Transverse colon (tissue), 4 donors: ENCODE data around the gene DIPK1B. TPM values are rescaled to one million over a fixed set of nuclear protein-coding genes. Genes with fewer than 3 reads are reported as not detected.
A peak's percentile ranks its signal among the peaks of the same experiment; 100 is the strongest.

Experiments
- DNase-seq: peaks from one replicate; pipeline ENCODE4 v3.0.0-alpha.2; 2019
- H3K27ac ChIP-seq, 4 donors: fragments of 200-600 bp; sonication (generic); 2 replicates each; pipeline ENCODE4 v1.5.1; 2016 to 2018; ENCODE audit warnings: inconsistent platforms in 4 of 4
- H3K27me3 ChIP-seq: fragments of 200-600 bp; sonication (generic); 2 replicates; pipeline ENCODE4 v1.5.1; 2017; ENCODE audit warnings: inconsistent platforms
- H3K36me3 ChIP-seq, 4 donors: fragments of 200-600 bp; sonication (generic); 2 replicates each; pipeline ENCODE4 v1.5.1; 2017 to 2019; ENCODE audit warnings: inconsistent platforms in 4 of 4
- H3K4me1 ChIP-seq, 4 donors: fragments of 200-600 bp; sonication (generic); 2 replicates each; pipeline ENCODE4 v1.5.1; 2017 to 2020; ENCODE audit warnings: inconsistent platforms in 4 of 4
- H3K4me3 ChIP-seq, 4 donors: fragments of 200-600 bp; sonication (generic); 1 replicate in 1 of 4; 2 replicates in 3 of 4; pipeline versions ENCODE4 v1.5.1 to v1.6.1; 2017 to 2019; ENCODE audit warnings: inconsistent platforms in 4 of 4
- H3K9me3 ChIP-seq, 2 donors: fragments of 200-600 bp; sonication (generic); 2 replicates each; pipeline ENCODE4 v1.5.1; 2017 to 2019; ENCODE audit warnings: inconsistent platforms in 2 of 2
- EP300 ChIP-seq: sonication (generic); formaldehyde crosslinking; IDR thresholded peaks from one replicate; pipeline ENCODE4 v1.6.1; 2017; ENCODE audit warnings: antibody characterized with exemption, low read depth
- POLR2A ChIP-seq: fragments of 450-650 bp; IDR thresholded peaks from one replicate; pipeline ENCODE4 v1.6.1; 2016; ENCODE audit warnings: antibody characterized with exemption, mild to moderate bottlenecking, moderate library complexity
- POLR2AphosphoS5 ChIP-seq, 3 donors: sonication (generic); formaldehyde crosslinking; IDR thresholded peaks; one replicate each; pipeline ENCODE4 v1.6.1; 2016; ENCODE audit warnings: antibody characterized with exemption in 3 of 3
- WGBS, 2 donors: methylation state at CpG; one replicate each; pipeline ENCODE4 v1.1.5; 2018; ENCODE audit warnings: low coverage in 1 of 2; 5-methylcytosine and 5-hydroxymethylcytosine counted together
- in situ Hi-C, 4 donors: fragments of 200-750 bp; cut with MboI; loops; one replicate each; pipeline versions ENCODE4 v1.15.0 to v1.15.1; 2017; ENCODE audit warnings: low sequenced_read_pairs in 3 of 4, low pct_ligation_motif_present in 1 of 4, low pct_unique_long_range_greater_than_20kb in 1 of 4
- intact Hi-C: fragments of 100-400 bp; cut with DNase I; formaldehyde crosslinking; loops from one replicate; pipeline ENCODE4 v1.15.1; 2023; ENCODE audit warnings: low total_unique reads
- small RNA-seq, 4 donors: library from RNA; depleted of rRNA; stranded (forward); fragments of <200 nt; gene quantifications; one replicate each; pipeline ENCODE3, GENCODE V24; 2016
- total RNA-seq, 4 donors: library from RNA; depleted of rRNA; stranded (reverse); fragments of >200 nt; gene quantifications; one replicate each; pipeline ENCODE4 v1.1.0, GENCODE V29; 2016
- TF ChIP-seq, protein P1 (sequence below), 5 experiments: fragments of 200-600 bp in 3 of 5; fragments of 450-650 bp in 2 of 5; sonication (generic) in 3 of 5; IDR thresholded peaks; 1 replicate in 2 of 5; 2 replicates in 3 of 5; pipeline ENCODE4 v1.5.1; 2016 to 2017; ENCODE audit warnings: antibody characterized with exemption in 5 of 5, inconsistent platforms in 3 of 5, mild to moderate bottlenecking in 2 of 5, moderate library complexity in 1 of 5

Gene DIPK1B
- total RNA-seq, 4 donors from 2014 or later: 3.5 to 12.3 (median 3.9) TPM

- no peak overlapping the region for H3K27ac ChIP-seq
- WGBS, 2 donors: 0 to 13% methylated on average over 2 to 12 of the region's 16 CpGs
- no peak overlapping the region for H3K4me3 ChIP-seq
- no peaks in the 10 kb centered on the region for H3K36me3 ChIP-seq
- DNase-seq: peak; percentile 60
- in situ Hi-C loops (no loop called here), intact Hi-C loops (no loop called here)
- H3K9me3 ChIP-seq: no peaks in the 10 kb centered on the region
- TF ChIP-seq EP300: no peak
- TF ChIP-seq, protein P1, sequence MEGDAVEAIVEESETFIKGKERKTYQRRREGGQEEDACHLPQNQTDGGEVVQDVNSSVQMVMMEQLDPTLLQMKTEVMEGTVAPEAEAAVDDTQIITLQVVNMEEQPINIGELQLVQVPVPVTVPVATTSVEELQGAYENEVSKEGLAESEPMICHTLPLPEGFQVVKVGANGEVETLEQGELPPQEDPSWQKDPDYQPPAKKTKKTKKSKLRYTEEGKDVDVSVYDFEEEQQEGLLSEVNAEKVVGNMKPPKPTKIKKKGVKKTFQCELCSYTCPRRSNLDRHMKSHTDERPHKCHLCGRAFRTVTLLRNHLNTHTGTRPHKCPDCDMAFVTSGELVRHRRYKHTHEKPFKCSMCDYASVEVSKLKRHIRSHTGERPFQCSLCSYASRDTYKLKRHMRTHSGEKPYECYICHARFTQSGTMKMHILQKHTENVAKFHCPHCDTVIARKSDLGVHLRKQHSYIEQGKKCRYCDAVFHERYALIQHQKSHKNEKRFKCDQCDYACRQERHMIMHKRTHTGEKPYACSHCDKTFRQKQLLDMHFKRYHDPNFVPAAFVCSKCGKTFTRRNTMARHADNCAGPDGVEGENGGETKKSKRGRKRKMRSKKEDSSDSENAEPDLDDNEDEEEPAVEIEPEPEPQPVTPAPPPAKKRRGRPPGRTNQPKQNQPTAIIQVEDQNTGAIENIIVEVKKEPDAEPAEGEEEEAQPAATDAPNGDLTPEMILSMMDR (IDR thresholded peaks at IDR 0.05): peak; percentile 44 to 62 (median 48)
- peaks cover 0 to 8% (median 3%) of the 10 kb centered on the region in 4 donors for H3K4me1 ChIP-seq
- peaks cover 32% of the 10 kb centered on the region for H3K27me3 ChIP-seq
Observed at GRCh38 chr9:136769710-136770191, 57.4 kb downstream of the DIPK1B start.

DNA sequence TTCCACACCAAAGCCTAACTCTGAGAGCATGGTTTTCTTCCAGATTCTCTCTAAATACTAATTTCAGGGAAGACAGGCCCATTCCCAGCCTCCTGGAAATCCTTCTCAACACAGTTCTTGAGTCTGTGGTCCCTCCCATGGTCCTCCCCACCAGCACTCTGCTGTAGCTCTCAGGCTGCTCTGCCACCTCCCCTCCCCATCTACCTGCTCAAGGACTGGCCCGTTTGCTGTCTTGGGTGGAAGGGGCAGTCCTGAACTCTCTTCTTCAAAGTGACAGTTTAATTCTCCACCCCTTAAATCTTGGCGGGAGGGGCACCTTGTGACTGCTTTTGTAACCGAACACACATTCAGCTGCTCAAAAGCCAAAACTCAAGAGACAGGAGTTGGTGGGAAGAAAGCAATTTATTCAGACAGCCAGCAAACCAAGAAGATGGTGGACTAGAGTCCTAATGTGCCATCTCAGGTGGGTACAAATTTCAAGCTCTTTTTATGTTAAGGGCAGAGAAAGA is 59.6 kb downstream of the DIPK1B start:
- Histone ChIP-seq H3K36me3 (no peaks in the 10 kb centered on the region), H3K27ac (no peak overlapping the region), H3K9me3 (no peaks in the 10 kb centered on the region), H3K27me3 (peaks cover 17% of the 10 kb centered on the region), H3K4me3 (no peak overlapping the region), H3K4me1 (peaks cover 0 to 6% (median 1%) of the 10 kb centered on the region in 4 donors)
- intact Hi-C loops: no loop called here
- in situ Hi-C loops: no loop called here
- TF ChIP-seq, protein P1 (IDR thresholded peaks at IDR 0.05): no peak
- TF ChIP-seq POLR2A: no peak
- no peak for DNase-seq
- 66 to 76% methylated on average over 3 of the region's 3 CpGs for WGBS, 2 donors

DNA sequence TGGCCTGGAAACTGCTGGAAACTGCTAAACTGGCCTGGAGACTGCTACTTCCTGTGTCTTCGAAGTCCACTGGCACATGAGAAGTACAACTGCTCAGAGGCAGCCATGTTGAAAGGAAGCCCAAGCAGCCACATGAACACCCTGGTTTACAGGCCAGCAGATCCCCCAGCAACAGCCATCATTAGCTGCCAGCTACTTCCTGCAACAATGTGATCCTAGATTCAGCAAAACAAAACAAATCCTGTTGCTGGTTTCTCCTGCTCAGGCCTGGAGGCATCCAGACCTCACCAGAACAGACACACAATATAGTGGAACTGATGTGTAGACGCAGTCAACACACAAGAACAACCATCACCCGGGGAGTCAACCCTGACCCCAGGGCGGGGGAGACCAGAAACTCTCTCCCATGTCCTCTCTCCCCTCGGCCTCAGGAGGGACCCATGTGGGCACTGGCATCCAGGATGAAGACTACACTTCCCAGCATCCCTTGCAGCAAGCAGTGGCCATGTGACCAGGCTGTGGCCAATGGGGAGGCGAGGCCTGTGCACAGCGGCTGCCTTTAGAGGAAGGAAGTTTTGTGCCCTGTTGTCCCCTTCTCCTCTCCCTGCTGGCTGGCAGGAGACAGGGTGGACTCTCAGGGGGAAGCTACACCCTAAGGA is 61.1 kb downstream of the DIPK1B start:
- intact Hi-C loops (no loop called here), in situ Hi-C loops (no loop called here)
- Histone ChIP-seq H3K9me3 (no peaks in the 10 kb centered on the region), H3K36me3 (no peaks in the 10 kb centered on the region), H3K4me3 (no peak overlapping the region), H3K4me1 (peaks cover 0 to 9% (median 4%) of the 10 kb centered on the region in 4 donors), H3K27me3 (peaks cover 4% of the 10 kb centered on the region), H3K27ac (no peak overlapping the region)
- DNase-seq: no peak
- 74 to 79% methylated on average over 3 to 7 of the region's 7 CpGs for WGBS, 2 donors
- TF ChIP-seq POLR2AphosphoS5 (IDR thresholded peaks at IDR 0.05) (no peak), POLR2A (no peak), EP300 (no peak)
- TF ChIP-seq, protein P1 (IDR thresholded peaks at IDR 0.05): no peak

Small RNAs within 50 kb of the gene (small RNA-seq; reads per million reads assigned to genes)
- gene MIR126 (562 to 2,159 (median 781) reads per million in 4 donors), gene MIR6722 (0 reads per million in 4 donors)

Other genes starting within 250 kb of the DIPK1B start
- gene SEC16A, start 229.5 kb upstream of the DIPK1B start, total RNA-seq: 10 to 100 TPM; 54.1 to 75.9 (median 65.8) TPM
- gene NOTCH1, start 166.5 kb upstream of the DIPK1B start, total RNA-seq: 100 to 1,000 TPM in 2 of 4 donors, 10 to 100 TPM in 2; 48.2 to 154 (median 98.2) TPM
- 10 to 100 TPM; 12.3 to 64.7 (median 33.6) TPM for gene EGFL7, start 49.7 kb upstream of the DIPK1B start, total RNA-seq
- gene AGPAT2, start 25.1 kb upstream of the DIPK1B start, total RNA-seq: 100 to 1,000 TPM; 245 to 441 (median 290) TPM
- gene LCN10, start 30.4 kb downstream of the DIPK1B start, total RNA-seq: 10 to 100 TPM in 1 of 4 donors, 1 to 10 TPM in 2, under 1 TPM in 1; 0.96 to 33.6 (median 3.3) TPM
- 1 to 10 TPM in 2 of 4 donors, not detected in 2; 1.1 to 2.9 TPM for gene LCN6, start 36.0 kb downstream of the DIPK1B start, total RNA-seq
- not detected for gene LCN8, start 45.7 kb downstream of the DIPK1B start, total RNA-seq
- 10 to 100 TPM in 1 of 4 donors, 1 to 10 TPM in 1, not detected in 2; 6.4 to 11.9 TPM for gene LCN15, start 51.9 kb downstream of the DIPK1B start, total RNA-seq
- gene TMEM141, start 78.8 kb downstream of the DIPK1B start, total RNA-seq: 100 to 1,000 TPM; 179 to 392 (median 224) TPM
- 100 to 1,000 TPM in 1 of 4 donors, 10 to 100 TPM in 3; 25.2 to 161 (median 63.5) TPM for gene CCDC183, start 83.8 kb downstream of the DIPK1B start, total RNA-seq
- 100 to 1,000 TPM in 3 of 4 donors, 10 to 100 TPM in 1; 71.3 to 227 (median 160) TPM for gene RABL6, start 95.4 kb downstream of the DIPK1B start, total RNA-seq
- gene AJM1, start 129.9 kb downstream of the DIPK1B start, total RNA-seq: 10 to 100 TPM in 3 of 4 donors, 1 to 10 TPM in 1; 9.8 to 26.5 (median 17.0) TPM
- gene PHPT1, start 136.8 kb downstream of the DIPK1B start, total RNA-seq: 100 to 1,000 TPM in 2 of 4 donors, 10 to 100 TPM in 2; 69.7 to 134 (median 107) TPM
- gene MAMDC4, start 139.8 kb downstream of the DIPK1B start, total RNA-seq: 10 to 100 TPM; 11.4 to 52.5 (median 23.2) TPM
- 100 to 1,000 TPM; 353 to 618 (median 555) TPM for gene EDF1, start 153.7 kb downstream of the DIPK1B start, total RNA-seq
- gene TRAF2, start 173.9 kb downstream of the DIPK1B start, total RNA-seq: 10 to 100 TPM; 12.5 to 60.6 (median 13.8) TPM
- gene FBXW5, start 232.2 kb downstream of the DIPK1B start, total RNA-seq: 100 to 1,000 TPM; 294 to 820 (median 446) TPM
- gene C8G, start 232.7 kb downstream of the DIPK1B start, total RNA-seq: 1 to 10 TPM in 3 of 4 donors, not detected in 1; 4.3 to 7.9 (median 6.4) TPM
- gene LCN12, start 239.7 kb downstream of the DIPK1B start, total RNA-seq: 10 to 100 TPM in 1 of 4 donors, 1 to 10 TPM in 3; 1.2 to 52.7 (median 5.5) TPM